HTR-8/SVneo (cell line): ENCODE data around the gene CEACAM7.

Experiments used
- DNase-seq: peaks from one replicate; pipeline ENCODE4 v3.0.0; 2011; ENCODE audit warnings: low spot score, mixed read lengths; ENCODE audit not compliant: insufficient read length
- FAIRE-seq: peaks from 2 replicates; lab custom pipeline; 2011; peaks lifted over from hg19 to GRCh38; lab: Jason Lieb, UNC

The CEACAM7 gene

DNA sequence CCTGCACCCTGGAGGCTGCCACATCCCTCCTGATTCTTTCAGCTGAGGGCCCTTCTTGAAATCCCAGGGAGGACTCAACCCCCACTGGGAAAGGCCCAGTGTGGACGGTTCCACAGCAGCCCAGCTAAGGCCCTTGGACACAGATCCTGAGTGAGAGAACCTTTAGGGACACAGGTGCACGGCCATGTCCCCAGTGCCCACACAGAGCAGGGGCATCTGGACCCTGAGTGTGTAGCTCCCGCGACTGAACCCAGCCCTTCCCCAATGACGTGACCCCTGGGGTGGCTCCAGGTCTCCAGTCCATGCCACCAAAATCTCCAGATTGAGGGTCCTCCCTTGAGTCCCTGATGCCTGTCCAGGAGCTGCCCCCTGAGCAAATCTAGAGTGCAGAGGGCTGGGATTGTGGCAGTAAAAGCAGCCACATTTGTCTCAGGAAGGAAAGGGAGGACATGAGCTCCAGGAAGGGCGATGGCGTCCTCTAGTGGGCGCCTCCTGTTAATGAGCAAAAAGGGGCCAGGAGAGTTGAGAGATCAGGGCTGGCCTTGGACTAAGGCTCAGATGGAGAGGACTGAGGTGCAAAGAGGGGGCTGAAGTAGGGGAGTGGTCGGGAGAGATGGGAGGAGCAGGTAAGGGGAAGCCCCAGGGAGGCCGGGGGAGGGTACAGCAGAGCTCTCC is 13.5 kb upstream of the CEACAM7 start:
- DNase-seq: no peak
- no peak for FAIRE-seq

DNA sequence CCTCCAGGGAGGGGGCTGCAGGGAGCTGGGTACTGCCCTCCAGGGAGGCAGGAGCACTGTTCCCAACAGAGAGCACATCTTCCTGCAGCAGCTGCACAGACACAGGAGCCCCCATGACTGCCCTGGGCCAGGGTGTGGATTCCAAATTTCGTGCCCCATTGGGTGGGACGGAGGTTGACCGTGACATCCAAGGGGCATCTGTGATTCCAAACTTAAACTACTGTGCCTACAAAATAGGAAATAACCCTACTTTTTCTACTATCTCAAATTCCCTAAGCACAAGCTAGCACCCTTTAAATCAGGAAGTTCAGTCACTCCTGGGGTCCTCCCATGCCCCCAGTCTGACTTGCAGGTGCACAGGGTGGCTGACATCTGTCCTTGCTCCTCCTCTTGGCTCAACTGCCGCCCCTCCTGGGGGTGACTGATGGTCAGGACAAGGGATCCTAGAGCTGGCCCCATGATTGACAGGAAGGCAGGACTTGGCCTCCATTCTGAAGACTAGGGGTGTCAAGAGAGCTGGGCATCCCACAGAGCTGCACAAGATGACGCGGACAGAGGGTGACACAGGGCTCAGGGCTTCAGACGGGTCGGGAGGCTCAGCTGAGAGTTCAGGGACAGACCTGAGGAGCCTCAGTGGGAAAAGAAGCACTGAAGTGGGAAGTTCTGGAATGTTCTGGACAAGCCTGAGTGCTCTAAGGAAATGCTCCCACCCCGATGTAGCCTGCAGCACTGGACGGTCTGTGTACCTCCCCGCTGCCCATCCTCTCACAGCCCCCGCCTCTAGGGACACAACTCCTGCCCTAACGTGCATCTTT is 12.5 kb upstream of the CEACAM7 start:
- FAIRE-seq (no peak), DNase-seq (no peak)

DNA sequence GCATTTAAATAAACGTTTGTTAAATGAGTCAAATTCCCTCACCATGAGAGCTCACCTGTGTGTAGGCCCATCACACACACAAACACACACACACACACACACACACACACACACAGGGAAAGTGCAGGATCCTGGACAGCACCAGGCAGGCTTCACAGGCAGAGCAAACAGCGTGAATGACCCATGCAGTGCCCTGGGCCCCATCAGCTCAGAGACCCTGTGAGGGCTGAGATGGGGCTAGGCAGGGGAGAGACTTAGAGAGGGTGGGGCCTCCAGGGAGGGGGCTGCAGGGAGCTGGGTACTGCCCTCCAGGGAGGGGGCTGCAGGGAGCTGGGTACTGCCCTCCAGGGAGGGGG is 11.9 kb upstream of the CEACAM7 start:
- no peak for DNase-seq
- no peak for FAIRE-seq

DNA sequence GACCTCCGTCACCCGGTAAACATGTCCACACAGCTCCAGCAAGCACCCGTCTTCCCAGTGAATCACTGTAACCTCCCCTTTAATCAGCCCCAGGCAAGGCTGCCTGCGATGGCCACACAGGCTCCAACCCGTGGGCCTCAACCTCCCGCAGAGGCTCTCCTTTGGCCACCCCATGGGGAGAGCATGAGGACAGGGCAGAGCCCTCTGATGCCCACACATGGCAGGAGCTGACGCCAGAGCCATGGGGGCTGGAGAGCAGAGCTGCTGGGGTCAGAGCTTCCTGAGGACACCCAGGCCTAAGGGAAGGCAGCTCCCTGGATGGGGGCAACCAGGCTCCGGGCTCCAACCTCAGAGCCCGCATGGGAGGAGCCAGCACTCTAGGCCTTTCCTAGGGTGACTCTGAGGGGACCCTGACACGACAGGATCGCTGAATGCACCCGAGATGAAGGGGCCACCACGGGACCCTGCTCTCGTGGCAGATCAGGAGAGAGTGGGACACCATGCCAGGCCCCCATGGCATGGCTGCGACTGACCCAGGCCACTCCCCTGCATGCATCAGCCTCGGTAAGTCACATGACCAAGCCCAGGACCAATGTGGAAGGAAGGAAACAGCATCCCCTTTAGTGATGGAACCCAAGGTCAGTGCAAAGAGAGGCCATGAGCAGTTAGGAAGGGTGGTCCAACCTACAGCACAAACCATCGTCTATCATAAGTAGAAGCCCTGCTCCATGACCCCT is 11.3 kb upstream of the CEACAM7 start:
- DNase-seq (no peak), FAIRE-seq (no peak)

- DNase-seq (no peak), FAIRE-seq (no peak)
Measured at GRCh38 chr19:41698746-41699230, 10.7 kb upstream of the CEACAM7 start.

DNA sequence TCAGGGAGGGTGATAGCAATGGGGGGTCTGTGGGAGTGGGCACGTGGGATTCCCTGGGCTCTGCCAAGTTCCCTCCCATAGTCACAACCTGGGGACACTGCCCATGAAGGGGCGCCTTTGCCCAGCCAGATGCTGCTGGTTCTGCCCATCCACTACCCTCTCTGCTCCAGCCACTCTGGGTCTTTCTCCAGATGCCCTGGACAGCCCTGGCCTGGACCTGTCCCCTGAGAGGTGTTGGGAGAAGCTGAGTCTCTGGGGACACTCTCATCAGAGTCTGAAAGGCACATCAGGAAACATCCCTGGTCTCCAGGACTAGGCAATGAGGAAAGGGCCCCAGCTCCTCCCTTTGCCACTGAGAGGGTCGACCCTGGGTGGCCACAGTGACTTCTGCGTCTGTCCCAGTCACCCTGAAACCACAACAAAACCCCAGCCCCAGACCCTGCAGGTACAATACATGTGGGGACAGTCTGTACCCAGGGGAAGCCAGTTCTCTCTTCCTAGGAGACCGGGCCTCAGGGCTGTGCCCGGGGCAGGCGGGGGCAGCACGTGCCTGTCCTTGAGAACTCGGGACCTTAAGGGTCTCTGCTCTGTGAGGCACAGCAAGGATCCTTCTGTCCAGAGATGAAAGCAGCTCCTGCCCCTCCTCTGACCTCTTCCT is 9.3 kb upstream of the CEACAM7 start:
- DNase-seq (no peak), FAIRE-seq (no peak)

GRCh38 chr19:41696402-41697197 is 8.5 kb upstream of the CEACAM7 start:
- no peak for DNase-seq
- no peak for FAIRE-seq

GRCh38 chr19:41695745-41696144 is 7.7 kb upstream of the CEACAM7 start:
- FAIRE-seq: no peak
- no peak for DNase-seq

DNA sequence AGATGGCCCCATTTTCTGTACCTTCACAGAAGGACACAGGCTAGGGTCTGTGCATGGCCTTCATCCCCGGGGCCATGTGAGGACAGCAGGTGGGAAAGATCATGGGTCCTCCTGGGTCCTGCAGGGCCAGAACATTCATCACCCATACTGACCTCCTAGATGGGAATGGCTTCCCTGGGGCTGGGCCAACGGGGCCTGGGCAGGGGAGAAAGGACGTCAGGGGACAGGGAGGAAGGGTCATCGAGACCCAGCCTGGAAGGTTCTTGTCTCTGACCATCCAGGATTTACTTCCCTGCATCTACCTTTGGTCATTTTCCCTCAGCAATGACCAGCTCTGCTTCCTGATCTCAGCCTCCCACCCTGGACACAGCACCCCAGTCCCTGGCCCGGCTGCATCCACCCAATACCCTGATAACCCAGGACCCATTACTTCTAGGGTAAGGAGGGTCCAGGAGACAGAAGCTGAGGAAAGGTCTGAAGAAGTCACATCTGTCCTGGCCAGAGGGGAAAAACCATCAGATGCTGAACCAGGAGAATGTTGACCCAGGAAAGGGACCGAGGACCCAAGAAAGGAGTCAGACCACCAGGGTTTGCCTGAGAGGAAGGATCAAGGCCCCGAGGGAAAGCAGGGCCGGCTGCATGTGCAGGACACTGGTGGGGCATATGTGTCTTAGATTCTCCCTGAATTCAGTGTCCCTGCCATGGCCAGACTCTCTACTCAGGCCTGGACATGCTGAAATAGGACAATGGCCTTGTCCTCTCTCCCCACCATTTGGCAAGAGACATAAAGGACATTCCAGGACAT is 7.0 kb upstream of the CEACAM7 start:
- no peak for DNase-seq
- FAIRE-seq: no peak

DNA sequence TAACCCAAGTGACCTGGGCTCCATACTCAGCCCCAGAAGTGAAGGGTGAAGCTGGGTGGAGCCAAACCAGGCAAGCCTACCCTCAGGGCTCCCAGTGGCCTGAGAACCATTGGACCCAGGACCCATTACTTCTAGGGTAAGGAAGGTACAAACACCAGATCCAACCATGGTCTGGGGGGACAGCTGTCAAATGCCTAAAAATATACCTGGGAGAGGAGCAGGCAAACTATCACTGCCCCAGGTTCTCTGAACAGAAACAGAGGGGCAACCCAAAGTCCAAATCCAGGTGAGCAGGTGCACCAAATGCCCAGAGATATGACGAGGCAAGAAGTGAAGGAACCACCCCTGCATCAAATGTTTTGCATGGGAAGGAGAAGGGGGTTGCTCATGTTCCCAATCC is 6.1 kb upstream of the CEACAM7 start:
- no peak for FAIRE-seq
- no peak for DNase-seq

GRCh38 chr19:41691268-41691970 is 3.3 kb upstream of the CEACAM7 start:
- no peak for DNase-seq
- FAIRE-seq: no peak

GRCh38 chr19:41690801-41691065 is 2.7 kb upstream of the CEACAM7 start:
- FAIRE-seq: no peak
- no peak for DNase-seq

GRCh38 chr19:41689993-41690800 is 2.1 kb upstream of the CEACAM7 start:
- no peak for DNase-seq
- FAIRE-seq: no peak

- DNase-seq (no peak), FAIRE-seq (no peak)
Measured at GRCh38 chr19:41688687-41689086, 617 bp upstream of the CEACAM7 start.

DNA sequence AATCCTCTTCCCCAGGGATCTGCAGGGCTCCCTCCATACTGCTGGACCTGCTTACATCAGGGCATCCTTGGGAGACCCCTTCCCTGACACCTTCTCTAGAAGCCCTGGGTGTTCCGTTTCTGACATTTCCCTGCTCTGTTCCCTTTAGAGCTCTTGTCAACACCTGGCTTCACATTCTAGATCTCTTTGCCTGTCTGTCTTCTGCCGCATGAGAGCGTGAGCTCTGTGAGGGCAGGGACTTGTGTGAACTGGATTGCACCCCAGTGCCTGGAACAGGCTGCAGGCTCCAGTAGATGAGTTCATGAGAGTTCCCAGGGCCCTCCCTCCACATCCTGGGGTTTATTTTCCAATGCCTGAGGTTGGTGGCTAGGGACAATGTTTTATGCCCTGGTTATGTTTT is 651 bp downstream of the CEACAM7 start:
- DNase-seq (no peak), FAIRE-seq (no peak)

GRCh38 chr19:41682437-41682836 is 5.6 kb downstream of the CEACAM7 start:
- FAIRE-seq (no peak), DNase-seq (no peak)

- DNase-seq: no peak
- FAIRE-seq: no peak
Measured at GRCh38 chr19:41671486-41671885, 16.6 kb downstream of the CEACAM7 start.

DNA sequence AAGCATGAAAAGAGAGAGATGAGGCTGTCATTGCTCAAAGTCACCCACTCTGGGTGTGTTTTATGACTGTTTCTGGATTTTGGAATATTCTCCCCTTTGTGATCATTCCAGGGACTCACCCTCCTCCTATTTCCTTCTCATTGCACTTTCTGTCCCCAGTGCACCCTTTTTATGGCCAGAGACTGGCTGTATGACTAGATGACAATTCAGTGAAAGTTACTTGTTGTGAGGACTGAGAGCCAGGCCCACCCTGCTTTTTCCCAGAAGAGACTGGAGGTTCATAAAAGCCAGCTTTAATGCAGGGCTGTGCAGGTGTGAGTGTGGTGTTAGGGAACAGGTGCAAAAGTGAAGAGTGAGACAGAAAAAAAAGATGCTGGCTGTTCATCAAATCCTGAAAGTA is 17.3 kb downstream of the CEACAM7 start:
- FAIRE-seq: no peak
- DNase-seq: no peak
